Spleen (tissue), 11 donors: ENCODE data around the gene ROBO1. TPM values are rescaled to one million over a fixed set of nuclear protein-coding genes. Genes with fewer than 3 reads are reported as not detected.

Experiments used
- DNase-seq: peaks from one replicate; pipeline ENCODE4 v3.0.0-alpha.2; 2020
- H3K27ac ChIP-seq, 8 donors: fragments of 200-600 bp; sonication (generic) in 7 of 8; 1 replicate in 4 of 8; 2 replicates in 4 of 8; pipeline versions ENCODE4 v1.5.0 to v1.8.0; 2016 to 2021; ENCODE audit warnings: inconsistent platforms in 4 of 8, mild to moderate bottlenecking in 4 of 8, moderate library complexity in 1 of 8
- H3K27me3 ChIP-seq, 7 donors: fragments of 200-600 bp; sonication (generic) in 6 of 7; replicated peaks in 1 of 7; 1 replicate in 4 of 7; 2 replicates in 3 of 7; pipeline versions ENCODE4 v1.5.0 to v1.8.0; 2016 to 2021; ENCODE audit warnings: inconsistent platforms in 3 of 7, mild to moderate bottlenecking in 1 of 7
- H3K36me3 ChIP-seq, 6 donors: fragments of 200-600 bp; sonication (generic) in 5 of 6; 1 replicate in 4 of 6; 2 replicates in 2 of 6; pipeline versions ENCODE4 v1.5.0 to v1.8.0; 2016 to 2021; ENCODE audit warnings: inconsistent platforms in 2 of 6
- H3K4me1 ChIP-seq, 6 donors: fragments of 200-600 bp; sonication (generic) in 5 of 6; 1 replicate in 3 of 6; 2 replicates in 3 of 6; pipeline versions ENCODE4 v1.5.0 to v1.8.0; 2016 to 2021; ENCODE audit warnings: inconsistent platforms in 3 of 6
- H3K4me3 ChIP-seq, 8 donors: fragments of 200-600 bp; sonication (generic) in 7 of 8; 1 replicate in 4 of 8; 2 replicates in 4 of 8; pipeline versions ENCODE4 v1.5.0 to v1.8.0; 2016 to 2021; ENCODE audit warnings: inconsistent platforms in 4 of 8, mild to moderate bottlenecking in 4 of 8, moderate library complexity in 2 of 8
- H3K9me3 ChIP-seq, 8 donors: fragments of 200-600 bp; sonication (generic) in 7 of 8; 1 replicate in 4 of 8; 2 replicates in 4 of 8; pipeline versions ENCODE4 v1.5.0 to v1.8.0; 2016 to 2021; ENCODE audit warnings: inconsistent platforms in 4 of 8
- POLR2A ChIP-seq, 3 donors: fragments of 450-650 bp; IDR thresholded peaks; one replicate each; pipeline ENCODE4 v1.5.1; 2017; ENCODE audit warnings: antibody characterized with exemption in 3 of 3, mild to moderate bottlenecking in 1 of 3
- POLR2AphosphoS5 ChIP-seq, 3 donors: sonication (generic); formaldehyde crosslinking; IDR thresholded peaks; one replicate each; pipeline ENCODE4 v1.5.1; 2017; ENCODE audit warnings: antibody characterized with exemption in 3 of 3
- WGBS, 5 donors: extraction: QIAGEN DNeasy Blood & Tissue Kit in 3 of 5; methylation state at CpG; one replicate each; pipeline versions ENCODE4 v1.1.5 to v1.1.7; 2013 to 2018; 5-methylcytosine and 5-hydroxymethylcytosine counted together
- intact Hi-C: fragments of 100-400 bp; cut with DNase I; formaldehyde crosslinking; loops from one replicate; pipeline ENCODE4 v1.15.0; 2023; ENCODE audit warnings: low total_unique reads
- polyA plus RNA-seq, 3 donors: library from polyadenylated mRNA; stranded (reverse); fragments of 200-250 nt; gene quantifications; one replicate each; pipeline ENCODE4 v1.2.1, GENCODE V29; 2013
- total RNA-seq, 7 donors: library from RNA; depleted of rRNA in 3 of 7; stranded (reverse); fragments of >200 nt in 3 of 7; fragmentation: NEBNext Ultra II Directional in 4 of 7; extraction: Animal tissue kit (Norgen Biotek cat#: 25700) in 4 of 7; gene quantifications; one replicate each; pipeline versions ENCODE4 v1.1.0 to v1.2.1, GENCODE V29; 2016 to 2021
- TF ChIP-seq, protein P1 (sequence below), 11 experiments: fragments of 200-600 bp in 7 of 11; fragments of 450-650 bp in 4 of 11; sonication (generic) in 4 of 11; IDR thresholded peaks in 8 of 11; conservative IDR thresholded peaks in 3 of 11; 1 replicate in 7 of 11; 2 replicates in 4 of 11; pipeline versions ENCODE4 v1.4.0 to v1.8.0; 2016 to 2021; ENCODE audit warnings: antibody characterized with exemption in 11 of 11, inconsistent platforms in 4 of 11, mild to moderate bottlenecking in 1 of 11
- donor health status: healthy with polysubstance abuse.
- donor health status: DM: no; HTN: no; CAD: no; lungs with moderate emphysema.
- donor health status: DM: no; HTN: no; CAD: no.
- donor health status: Bipolar disorder and iron deficiency.
- donor health status: healthy.
- donor health status: DM: no; HTN: no; CAD: no.
- donor health status: DM: yes; HTN: yes; CAD: no.

Gene ROBO1
- total and polyA plus RNA-seq, 10 donors = 3.4 to 37.3 (median 26.0) TPM

GRCh38 chr3:79427081-79427480 lies 340.7 kb downstream of the ROBO1 start:
- intact Hi-C loops = no loop called here
- no peak for DNase-seq
- Histone ChIP-seq H3K4me1 (no peaks in the 10 kb centered on the region), H3K9me3 (no peaks in the 10 kb centered on the region), H3K4me3 (no peak overlapping the region), H3K36me3 (no peaks in the 10 kb centered on the region), H3K27me3 (no peaks in the 10 kb centered on the region), H3K27ac (no peak overlapping the region)
- 69 to 83% (median 75%) methylated on average over 5 of the region's 5 CpGs for WGBS, 5 donors
- TF ChIP-seq, protein P1, sequence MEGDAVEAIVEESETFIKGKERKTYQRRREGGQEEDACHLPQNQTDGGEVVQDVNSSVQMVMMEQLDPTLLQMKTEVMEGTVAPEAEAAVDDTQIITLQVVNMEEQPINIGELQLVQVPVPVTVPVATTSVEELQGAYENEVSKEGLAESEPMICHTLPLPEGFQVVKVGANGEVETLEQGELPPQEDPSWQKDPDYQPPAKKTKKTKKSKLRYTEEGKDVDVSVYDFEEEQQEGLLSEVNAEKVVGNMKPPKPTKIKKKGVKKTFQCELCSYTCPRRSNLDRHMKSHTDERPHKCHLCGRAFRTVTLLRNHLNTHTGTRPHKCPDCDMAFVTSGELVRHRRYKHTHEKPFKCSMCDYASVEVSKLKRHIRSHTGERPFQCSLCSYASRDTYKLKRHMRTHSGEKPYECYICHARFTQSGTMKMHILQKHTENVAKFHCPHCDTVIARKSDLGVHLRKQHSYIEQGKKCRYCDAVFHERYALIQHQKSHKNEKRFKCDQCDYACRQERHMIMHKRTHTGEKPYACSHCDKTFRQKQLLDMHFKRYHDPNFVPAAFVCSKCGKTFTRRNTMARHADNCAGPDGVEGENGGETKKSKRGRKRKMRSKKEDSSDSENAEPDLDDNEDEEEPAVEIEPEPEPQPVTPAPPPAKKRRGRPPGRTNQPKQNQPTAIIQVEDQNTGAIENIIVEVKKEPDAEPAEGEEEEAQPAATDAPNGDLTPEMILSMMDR (IDR thresholded peaks at IDR 0.05 in 8 of 11, conservative IDR thresholded peaks at IDR 0.05 in 3 of 11) = no peak
- no peak for TF ChIP-seq POLR2AphosphoS5 (IDR thresholded peaks at IDR 0.05)
- TF ChIP-seq POLR2A (IDR thresholded peaks at IDR 0.05) = no peak

GRCh38 chr3:79424811-79425210 lies 343.0 kb downstream of the ROBO1 start:
- H3K9me3 ChIP-seq = no peaks in the 10 kb centered on the region
- WGBS, 5 donors = 82 to 96% (median 86%) methylated on average over 3 of the region's 3 CpGs
- no peak overlapping the region for H3K4me3 ChIP-seq
- no peak overlapping the region for H3K27ac ChIP-seq
- H3K4me1 ChIP-seq = no peaks in the 10 kb centered on the region
- no peaks in the 10 kb centered on the region for H3K27me3 ChIP-seq
- no peak for DNase-seq
- no peak for TF ChIP-seq POLR2A (IDR thresholded peaks at IDR 0.05)
- TF ChIP-seq POLR2AphosphoS5 (IDR thresholded peaks at IDR 0.05) = no peak
- TF ChIP-seq, protein P1 (IDR thresholded peaks at IDR 0.05 in 8 of 11, conservative IDR thresholded peaks at IDR 0.05 in 3 of 11) = no peak
- no peaks in the 10 kb centered on the region for H3K36me3 ChIP-seq
- intact Hi-C loops = no loop called here

- 80 to 97% (median 89%) methylated on average over 5 of the region's 5 CpGs for WGBS, 5 donors
- intact Hi-C loops = no loop called here
- no peak for DNase-seq
- TF ChIP-seq POLR2AphosphoS5 (IDR thresholded peaks at IDR 0.05) (no peak), POLR2A (IDR thresholded peaks at IDR 0.05) (no peak)
- TF ChIP-seq, protein P1 (IDR thresholded peaks at IDR 0.05 in 8 of 11, conservative IDR thresholded peaks at IDR 0.05 in 3 of 11) = no peak
- Histone ChIP-seq H3K4me3 (no peak overlapping the region), H3K9me3 (no peaks in the 10 kb centered on the region), H3K4me1 (no peaks in the 10 kb centered on the region), H3K36me3 (no peaks in the 10 kb centered on the region), H3K27ac (no peak overlapping the region), H3K27me3 (no peaks in the 10 kb centered on the region)
Observed at GRCh38 chr3:79423417-79423816, 344.4 kb downstream of the ROBO1 start.

DNA sequence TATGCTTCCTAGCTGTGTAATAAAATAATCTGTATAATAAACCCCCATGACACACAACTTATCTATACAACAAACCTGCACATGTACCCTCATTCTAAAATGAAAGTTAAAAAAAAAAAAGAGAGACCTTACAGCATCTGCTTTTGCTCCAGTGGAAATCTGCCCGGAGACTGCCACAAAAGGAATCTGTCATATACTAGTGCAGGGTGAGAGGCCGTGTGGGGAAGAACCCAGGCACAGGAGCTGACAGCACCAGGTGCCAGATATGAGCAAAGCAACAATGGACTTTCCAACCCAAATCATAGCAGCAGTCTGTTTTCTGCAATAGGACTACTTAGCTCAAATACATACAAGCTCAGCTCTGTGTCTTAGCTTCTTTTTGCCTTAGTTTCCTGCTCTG lies 346.5 kb downstream of the ROBO1 start:
- H3K4me1 ChIP-seq = no peaks in the 10 kb centered on the region
- no peak overlapping the region for H3K27ac ChIP-seq
- no peak for DNase-seq
- no peaks in the 10 kb centered on the region for H3K36me3 ChIP-seq
- TF ChIP-seq, protein P1 (IDR thresholded peaks at IDR 0.05 in 8 of 11, conservative IDR thresholded peaks at IDR 0.05 in 3 of 11) = no peak
- TF ChIP-seq POLR2AphosphoS5 (IDR thresholded peaks at IDR 0.05) = no peak
- no peak for TF ChIP-seq POLR2A (IDR thresholded peaks at IDR 0.05)
- H3K27me3 ChIP-seq = no peaks in the 10 kb centered on the region
- intact Hi-C loops = no loop called here
- WGBS, 5 donors = 60 to 80% (median 66%) methylated on average over 2 of the region's 2 CpGs
- H3K4me3 ChIP-seq = no peak overlapping the region
- H3K9me3 ChIP-seq = no peaks in the 10 kb centered on the region
